GM23248 (cell line): ENCODE data around the gene VAV2. TPM values are rescaled to one million over a fixed set of nuclear protein-coding genes. Genes with fewer than 3 reads are reported as not detected.

ENCODE experiments used
- DNase-seq: peaks from one replicate; pipeline ENCODE4 v3.0.0-alpha.2; 2015
- H2AFZ ChIP-seq: fragments of 200-600 bp; sonication (generic); 2 replicates; pipeline ENCODE4 v1.6.1; 2016; ENCODE audit warnings: antibody characterized with exemption
- H3F3A ChIP-seq: fragments of 200-600 bp; sonication (generic); 2 replicates; pipeline ENCODE4 v1.6.1; 2016; ENCODE audit warnings: mild to moderate bottlenecking, antibody characterized with exemption, mixed run types; ENCODE audit not compliant: insufficient read depth
- H3K27ac ChIP-seq: fragments of 200-600 bp; sonication (generic); 2 replicates; pipeline ENCODE4 v1.5.1; 2016; ENCODE audit warnings: mild to moderate bottlenecking
- H3K27me3 ChIP-seq: fragments of 200-600 bp; sonication (generic); replicated peaks from 2 replicates; pipeline ENCODE4 v1.6.1; 2016; ENCODE audit warnings: mild to moderate bottlenecking; ENCODE audit not compliant: insufficient read depth
- H3K36me3 ChIP-seq: fragments of 200-600 bp; sonication (generic); 2 replicates; pipeline ENCODE4 v1.6.1; 2016; ENCODE audit warnings: low read depth, mild to moderate bottlenecking
- H3K4me1 ChIP-seq: fragments of 200-600 bp; sonication (generic); 2 replicates; pipeline ENCODE4 v1.6.1; 2016; ENCODE audit warnings: mild to moderate bottlenecking; ENCODE audit not compliant: insufficient read depth
- H3K4me2 ChIP-seq: fragments of 200-600 bp; sonication (generic); one replicate; pipeline ENCODE4 v1.6.1; 2016; ENCODE audit warnings: mild to moderate bottlenecking; ENCODE audit not compliant: unreplicated experiment
- H3K4me3 ChIP-seq: fragments of 200-600 bp; sonication (generic); 2 replicates; pipeline ENCODE4 v1.5.1; 2016; ENCODE audit warnings: mild to moderate bottlenecking
- H3K79me2 ChIP-seq: fragments of 200-600 bp; sonication (generic); 2 replicates; pipeline ENCODE4 v1.6.1; 2016; ENCODE audit warnings: mild to moderate bottlenecking; ENCODE audit not compliant: insufficient read depth
- H3K9ac ChIP-seq: fragments of 200-600 bp; sonication (generic); 2 replicates; pipeline ENCODE4 v1.6.1; 2016; ENCODE audit warnings: mild to moderate bottlenecking
- H3K9me2 ChIP-seq: fragments of 200-600 bp; sonication (generic); 2 replicates; pipeline ENCODE4 v1.6.1; 2016; ENCODE audit warnings: mixed run types, mild to moderate bottlenecking, moderate library complexity; ENCODE audit not compliant: insufficient read depth
- H3K9me3 ChIP-seq: fragments of 200-600 bp; sonication (generic); one replicate; pipeline ENCODE4 v1.6.1; 2017; ENCODE audit warnings: low read depth
- H4K20me1 ChIP-seq: fragments of 200-600 bp; sonication (generic); 2 replicates; pipeline ENCODE4 v1.6.0; 2016; ENCODE audit not compliant: insufficient read depth
- EZH2 ChIP-seq: fragments of 200-600 bp; sonication (generic); IDR thresholded peaks from 2 replicates; pipeline ENCODE4 v1.6.1; 2018; ENCODE audit warnings: antibody characterized with exemption, mild to moderate bottlenecking; ENCODE audit not compliant: insufficient read depth, poor library complexity, severe bottlenecking
- EZH2phosphoT487 ChIP-seq: fragments of 200-600 bp; sonication (generic); IDR thresholded peaks from 2 replicates; pipeline ENCODE4 v1.6.1; 2018; ENCODE audit warnings: antibody characterized with exemption, moderate library complexity, mild to moderate bottlenecking, low read depth; ENCODE audit not compliant: insufficient read depth
- WGBS, 2 experiments: methylation state at CpG; one replicate each; pipeline ENCODE4 v1.1.6; 2015 to 2017; ENCODE audit warnings: low lambda C conversion rate in 2 of 2, low coverage in 1 of 2; ENCODE audit errors: missing lambda C conversion rate in 2 of 2; 5-methylcytosine and 5-hydroxymethylcytosine counted together
- in situ Hi-C: fragments of 300-500 bp; cut with MboI; formaldehyde crosslinking; loops from 2 replicates; pipeline ENCODE4 v1.15.0; 2020
- polyA plus RNA-seq: library from polyadenylated mRNA; unstranded; fragments of >200 nt; fragmentation: Nextera tagmentation; extraction: Ambion mirVana; gene quantifications from 2 replicates; pipeline ENCODE4 v1.2.1, GENCODE V29; 2016
- total RNA-seq: library from RNA; depleted of rRNA; stranded (reverse); fragments of >200 nt; shearing (Covaris generic); gene quantifications from 2 replicates; pipeline ENCODE4 v1.2.3, GENCODE V29; 2014

The VAV2 gene
- total and polyA plus RNA-seq, 2 experiments from 2014 or later = 6.7 to 9.0 TPM

GRCh38 chr9:133795049-133795448 lies 197.1 kb downstream of the VAV2 start:
- no peak for DNase-seq
- Histone ChIP-seq H3K4me2 (no peak overlapping the region), H3K27me3 (no peaks in the 10 kb centered on the region), H3K79me2 (no peaks in the 10 kb centered on the region), H3K4me1 (peaks cover 3% of the 10 kb centered on the region; the same call in 1 of the 2 replicates), H2AFZ (no peak overlapping the region), H3K9ac (no peak overlapping the region), H3F3A (no peaks in the 10 kb centered on the region), H3K9me3 (no peaks in the 10 kb centered on the region), H3K4me3 (no peak overlapping the region), H3K27ac (no peak overlapping the region), H3K36me3 (no peaks in the 10 kb centered on the region), H4K20me1 (no peaks in the 10 kb centered on the region), H3K9me2 (no peaks in the 10 kb centered on the region)
- in situ Hi-C loops = loop anchor here (25.0 kb wide), 1 partner anchor 317 kb away; no protein-coding TSS in a partner anchor
- TF ChIP-seq EZH2 (no peak), EZH2phosphoT487 (no peak)
- 87% methylated on average over 8 of the region's 8 CpGs for WGBS, 2 experiments

DNA sequence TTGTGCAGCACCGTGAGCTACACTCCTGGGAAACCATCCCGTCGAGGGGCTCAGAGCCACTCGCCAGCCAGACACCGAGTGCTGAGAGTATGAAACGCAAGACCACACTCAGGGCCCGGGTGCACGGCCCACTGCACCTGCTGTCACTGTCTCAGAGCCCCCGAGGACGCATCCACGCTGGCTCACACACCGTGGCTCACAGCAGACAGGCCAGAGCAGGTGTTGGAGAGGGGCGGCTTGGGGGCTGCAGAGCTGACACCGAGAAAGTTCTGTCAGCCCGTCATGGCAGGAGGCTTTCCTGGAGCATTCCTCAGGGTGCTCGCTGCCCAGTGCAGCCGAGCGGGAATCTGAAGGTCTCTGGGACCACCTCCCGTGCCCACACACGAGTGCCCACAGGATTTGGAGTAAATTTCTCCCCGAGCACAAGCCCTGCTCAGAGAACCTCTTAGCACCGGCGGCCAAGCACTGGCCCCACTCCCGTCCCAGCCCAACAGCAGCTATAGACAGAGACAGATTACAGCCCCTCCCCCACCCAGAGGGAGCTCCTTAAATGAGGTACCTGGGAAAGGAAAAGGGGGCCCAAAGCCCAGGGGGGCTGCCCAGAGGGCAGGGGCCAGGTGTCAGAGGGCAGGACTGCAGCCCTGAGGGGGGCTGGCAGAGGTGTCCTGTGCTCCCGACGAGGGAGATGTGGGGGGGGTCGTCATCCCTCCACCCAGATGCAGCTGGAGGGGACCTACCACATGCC lies 197.9 kb downstream of the VAV2 start:
- 91 to 95% methylated on average over 25 to 27 of the region's 27 CpGs for WGBS, 2 experiments
- H3K4me3 ChIP-seq = no peak overlapping the region
- TF ChIP-seq EZH2phosphoT487 = no peak
- no peak for TF ChIP-seq EZH2

GRCh38 chr9:133793471-133793870 lies 198.7 kb downstream of the VAV2 start:
- peaks cover 3% of the 10 kb centered on the region; the same call in 1 of the 2 replicates for H3K4me1 ChIP-seq
- H3K27me3 ChIP-seq = no peaks in the 10 kb centered on the region
- H2AFZ ChIP-seq = peak overlapping the region; percentile 21; the same call in 1 of the 2 replicates
- H3K27ac ChIP-seq = no peak overlapping the region
- H3K79me2 ChIP-seq = no peaks in the 10 kb centered on the region
- H3F3A ChIP-seq = no peaks in the 10 kb centered on the region
- no peak for TF ChIP-seq EZH2
- no peak for TF ChIP-seq EZH2phosphoT487
- in situ Hi-C loops = loop anchor here (25.0 kb wide), 1 partner anchor 319 kb away; no protein-coding TSS in a partner anchor
- no peaks in the 10 kb centered on the region for H3K36me3 ChIP-seq
- no peaks in the 10 kb centered on the region for H3K9me2 ChIP-seq
- DNase-seq = no peak
- no peak overlapping the region for H3K4me3 ChIP-seq
- WGBS, 2 experiments = 41 to 43% methylated on average over 13 of the region's 13 CpGs
- peak overlapping the region; percentile 32 for H3K4me2 ChIP-seq
- H4K20me1 ChIP-seq = no peaks in the 10 kb centered on the region
- no peaks in the 10 kb centered on the region for H3K9me3 ChIP-seq
- H3K9ac ChIP-seq = no peak overlapping the region

More for the DNA sequence above, 197.9 kb downstream of the VAV2 start:
- no peak overlapping the region for H2AFZ ChIP-seq
- no peak overlapping the region for H3K4me2 ChIP-seq
- H3K27ac ChIP-seq = no peak overlapping the region
- no peaks in the 10 kb centered on the region for H3K9me2 ChIP-seq
- H3K9ac ChIP-seq = no peak overlapping the region
- H3K79me2 ChIP-seq = no peaks in the 10 kb centered on the region
- in situ Hi-C loops = loop anchor here (25.0 kb wide), 1 partner anchor 318 kb away; no protein-coding TSS in a partner anchor
- no peaks in the 10 kb centered on the region for H3K9me3 ChIP-seq
- no peaks in the 10 kb centered on the region for H3F3A ChIP-seq
- no peaks in the 10 kb centered on the region for H3K27me3 ChIP-seq
- no peaks in the 10 kb centered on the region for H3K36me3 ChIP-seq
- H4K20me1 ChIP-seq = no peaks in the 10 kb centered on the region
- H3K4me1 ChIP-seq = peaks cover 3% of the 10 kb centered on the region; the same call in 1 of the 2 replicates
- DNase-seq = no peak

DNA sequence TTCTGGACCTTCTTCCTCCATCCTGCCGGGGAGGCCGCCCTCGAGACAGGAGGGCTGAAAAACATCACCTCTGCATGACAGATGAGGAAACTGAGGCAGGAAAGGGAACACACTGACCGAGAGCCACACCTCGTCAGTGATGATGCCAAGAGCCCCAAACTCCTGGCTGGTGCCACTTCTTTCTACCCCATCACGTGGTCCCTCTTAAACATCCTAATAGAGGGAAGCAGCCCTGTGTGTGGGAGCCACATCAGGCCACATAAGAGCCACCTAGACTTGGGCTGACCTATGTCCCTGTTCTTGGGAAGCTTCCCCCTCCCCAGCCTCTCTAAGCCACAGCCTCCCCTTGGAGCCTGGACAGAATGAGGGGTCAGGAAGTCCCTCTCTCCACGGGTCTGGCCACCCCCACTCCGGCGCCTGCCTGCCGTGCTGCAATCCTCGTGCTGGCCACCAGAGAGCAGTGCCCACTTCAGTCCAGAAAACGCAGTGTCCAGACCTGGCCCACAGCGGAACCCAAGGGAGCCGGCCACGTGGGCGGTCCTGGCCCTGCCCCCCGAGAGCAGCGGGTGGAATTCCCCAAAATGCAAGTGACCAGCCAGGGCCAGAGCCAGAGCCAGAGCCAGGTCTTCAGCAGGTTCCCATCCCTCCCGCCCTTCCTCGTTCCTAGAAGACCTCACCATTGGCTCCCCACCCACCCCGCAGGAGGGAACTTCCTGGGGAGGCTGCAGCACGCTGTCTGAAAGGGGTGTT lies 199.2 kb downstream of the VAV2 start:
- 16 to 17% methylated on average over 22 of the region's 22 CpGs for WGBS, 2 experiments
- Histone ChIP-seq H3K9ac (no peak overlapping the region), H3K4me1 (peaks cover 3% of the 10 kb centered on the region; the same call in 1 of the 2 replicates), H3K36me3 (no peaks in the 10 kb centered on the region), H3K9me3 (no peaks in the 10 kb centered on the region), H3K9me2 (no peaks in the 10 kb centered on the region), H2AFZ (peak overlapping the region; percentile 21; the same call in 1 of the 2 replicates), H4K20me1 (no peaks in the 10 kb centered on the region), H3K4me3 (no peak overlapping the region), H3K79me2 (no peaks in the 10 kb centered on the region), H3K4me2 (peak overlapping the region; percentile 32), H3K27me3 (no peaks in the 10 kb centered on the region), H3F3A (no peaks in the 10 kb centered on the region), H3K27ac (no peak overlapping the region)
- peak; percentile 89 for DNase-seq
- no peak for TF ChIP-seq EZH2
- no peak for TF ChIP-seq EZH2phosphoT487
- in situ Hi-C loops = loop anchor here (25.0 kb wide), 1 partner anchor 319 kb away; no protein-coding TSS in a partner anchor
